Mammary epithelial cell (primary cell): ENCODE data around the gene KLHL5.

ENCODE experiments used
- CTCF ChIP-seq, 2 donors: IDR thresholded peaks in 1 of 2; conservative IDR thresholded peaks in 1 of 2; 2 replicates each; pipeline ENCODE4 v1.5.1; 2011 to 2012; ENCODE audit warnings: inconsistent platforms in 2 of 2, low read length in 2 of 2, mild to moderate bottlenecking in 2 of 2, control low read depth in 1 of 2, low read depth in 1 of 2; ENCODE audit not compliant: insufficient read depth in 1 of 2; ENCODE audit errors: extremely low read depth in 1 of 2
- EZH2 ChIP-seq: IDR thresholded peaks from 2 replicates; pipeline ENCODE4 v1.6.1; 2012; ENCODE audit warnings: low read length, inconsistent platforms, borderline replicate concordance

- TF ChIP-seq CTCF (conservative IDR thresholded peaks at IDR 0.05 in 1 of 2, IDR thresholded peaks at IDR 0.05 in 1 of 2; ENCODE audit: extremely low read depth in 1 of 2, insufficient read depth in 1 of 2, low read depth in 1 of 2, low read length in 2 of 2): peak in 1 of 2 donors; percentile 18
- TF ChIP-seq EZH2: no peak
Measured at GRCh38 chr4:39061457-39061856, 575 bp upstream of the KLHL5 start.
